Tibial nerve (tissue), 4 donors: Measurements from ENCODE around the gene XPC.

Experiments used
- EP300 ChIP-seq, 2 donors: sonication (generic); formaldehyde crosslinking; IDR thresholded peaks; one replicate each; pipeline ENCODE4 v1.6.1; 2017; ENCODE audit warnings: antibody characterized with exemption in 2 of 2, mild to moderate bottlenecking in 1 of 2
- POLR2A ChIP-seq, 2 donors: fragments of 450-650 bp; IDR thresholded peaks; one replicate each; pipeline ENCODE4 v1.6.1; 2017; ENCODE audit warnings: antibody characterized with exemption in 2 of 2, mild to moderate bottlenecking in 2 of 2, moderate library complexity in 2 of 2
- TF ChIP-seq, protein P1 (sequence below), 5 experiments: fragments of 200-600 bp in 3 of 5; fragments of 450-650 bp in 2 of 5; sonication (generic) in 3 of 5; IDR thresholded peaks; one replicate each; pipeline ENCODE4 v1.5.1; 2016 to 2019; ENCODE audit warnings: antibody characterized with exemption in 5 of 5, mild to moderate bottlenecking in 3 of 5, moderate library complexity in 2 of 5

DNA sequence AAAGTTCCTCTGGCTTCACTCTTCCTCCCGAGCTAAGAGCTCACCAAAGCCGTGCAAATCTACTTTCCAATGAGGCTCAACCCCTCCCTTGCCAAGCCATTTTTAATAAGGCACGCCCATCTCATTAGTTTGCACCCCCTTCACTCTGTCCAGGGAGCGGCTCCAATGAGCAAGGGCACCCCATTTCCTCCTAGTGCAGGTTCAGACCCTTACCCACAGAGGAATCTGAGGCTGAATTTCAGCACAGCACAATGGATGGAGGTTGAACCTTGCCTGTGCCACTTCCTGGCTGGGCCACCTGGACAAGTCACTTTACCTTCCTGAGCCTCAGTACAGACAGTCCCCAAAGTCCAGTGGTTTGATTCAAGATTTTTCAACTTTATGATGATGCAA lies 25.4 kb downstream of the XPC start:
- TF ChIP-seq, protein P1, sequence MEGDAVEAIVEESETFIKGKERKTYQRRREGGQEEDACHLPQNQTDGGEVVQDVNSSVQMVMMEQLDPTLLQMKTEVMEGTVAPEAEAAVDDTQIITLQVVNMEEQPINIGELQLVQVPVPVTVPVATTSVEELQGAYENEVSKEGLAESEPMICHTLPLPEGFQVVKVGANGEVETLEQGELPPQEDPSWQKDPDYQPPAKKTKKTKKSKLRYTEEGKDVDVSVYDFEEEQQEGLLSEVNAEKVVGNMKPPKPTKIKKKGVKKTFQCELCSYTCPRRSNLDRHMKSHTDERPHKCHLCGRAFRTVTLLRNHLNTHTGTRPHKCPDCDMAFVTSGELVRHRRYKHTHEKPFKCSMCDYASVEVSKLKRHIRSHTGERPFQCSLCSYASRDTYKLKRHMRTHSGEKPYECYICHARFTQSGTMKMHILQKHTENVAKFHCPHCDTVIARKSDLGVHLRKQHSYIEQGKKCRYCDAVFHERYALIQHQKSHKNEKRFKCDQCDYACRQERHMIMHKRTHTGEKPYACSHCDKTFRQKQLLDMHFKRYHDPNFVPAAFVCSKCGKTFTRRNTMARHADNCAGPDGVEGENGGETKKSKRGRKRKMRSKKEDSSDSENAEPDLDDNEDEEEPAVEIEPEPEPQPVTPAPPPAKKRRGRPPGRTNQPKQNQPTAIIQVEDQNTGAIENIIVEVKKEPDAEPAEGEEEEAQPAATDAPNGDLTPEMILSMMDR (IDR thresholded peaks at IDR 0.05), result no peak
- no peak for TF ChIP-seq EP300 (IDR thresholded peaks at IDR 0.05)
- no peak for TF ChIP-seq POLR2A (IDR thresholded peaks at IDR 0.05)
